GM23338 (cell line): ENCODE measurements around the gene DIDO1. TPM values are rescaled to one million over a fixed set of nuclear protein-coding genes. Genes with fewer than 3 reads are reported as not detected.

Experiments used
- ATAC-seq: fragments of 200-7000 bp; cut with Tn5 transposase; 3 replicates; pipeline ENCODE4 v1.9.1; 2020
- DNase-seq: peaks from one replicate; pipeline ENCODE4 v3.0.0-alpha.2; 2015; ENCODE audit warnings: low spot score
- H2AFZ ChIP-seq: fragments of 200-600 bp; sonication (generic); 2 replicates; pipeline ENCODE4 v1.8.0; 2016; ENCODE audit warnings: antibody characterized with exemption, mild to moderate bottlenecking, moderate library complexity
- H3F3A ChIP-seq: fragments of 200-600 bp; sonication (generic); replicated peaks from 2 replicates; pipeline ENCODE4 v1.8.0; 2017; ENCODE audit warnings: antibody characterized with exemption, mixed run types, low read depth
- H3K27ac ChIP-seq: fragments of 200-600 bp; sonication (generic); 2 replicates; pipeline ENCODE4 v1.6.1; 2016; ENCODE audit warnings: low read depth
- H3K27me3 ChIP-seq: fragments of 200-600 bp; sonication (generic); 2 replicates; pipeline ENCODE4 v1.8.0; 2016; ENCODE audit warnings: mild to moderate bottlenecking, mixed run types, moderate library complexity; ENCODE audit not compliant: insufficient read depth
- H3K36me3 ChIP-seq: fragments of 200-600 bp; sonication (generic); 2 replicates; pipeline ENCODE4 v1.8.0; 2016; ENCODE audit warnings: mild to moderate bottlenecking; ENCODE audit not compliant: insufficient read depth
- H3K4me1 ChIP-seq: fragments of 200-600 bp; sonication (generic); 2 replicates; pipeline ENCODE4 v1.8.0; 2016; ENCODE audit warnings: mild to moderate bottlenecking, moderate library complexity; ENCODE audit not compliant: insufficient read depth
- H3K4me2 ChIP-seq: fragments of 200-600 bp; sonication (generic); 2 replicates; pipeline ENCODE4 v1.7.1; 2017; ENCODE audit warnings: mixed run types
- H3K4me3 ChIP-seq: fragments of 200-600 bp; sonication (generic); 2 replicates; pipeline ENCODE4 v1.6.1; 2016; ENCODE audit warnings: mixed run types
- H3K79me2 ChIP-seq: fragments of 200-600 bp; sonication (generic); replicated peaks from 2 replicates; pipeline ENCODE4 v1.8.0; 2017; ENCODE audit warnings: mild to moderate bottlenecking; ENCODE audit not compliant: insufficient read depth
- H3K9me2 ChIP-seq: fragments of 200-600 bp; sonication (generic); 2 replicates; pipeline ENCODE4 v1.8.0; 2017; ENCODE audit not compliant: insufficient read depth
- H4K20me1 ChIP-seq: fragments of 200-600 bp; sonication (generic); replicated peaks from 2 replicates; pipeline ENCODE4 v1.8.0; 2017; ENCODE audit warnings: mild to moderate bottlenecking; ENCODE audit not compliant: insufficient read depth
- H3K27ac Mint-ChIP-seq: 2 replicates; pipeline ENCODE4 v1.8.0; 2020; ENCODE audit warnings: inconsistent platforms, mild to moderate bottlenecking, moderate library complexity, mixed read lengths
- H3K27me3 Mint-ChIP-seq: 3 replicates; pipeline ENCODE4 v1.8.0; 2022; ENCODE audit warnings: low read depth, mild to moderate bottlenecking, moderate library complexity, mixed read lengths, inconsistent platforms; ENCODE audit not compliant: insufficient read depth, poor library complexity
- H3K36me3 Mint-ChIP-seq: 3 replicates; pipeline ENCODE4 v1.8.0; 2021; ENCODE audit warnings: low read depth, mild to moderate bottlenecking, inconsistent platforms, moderate library complexity, mixed read lengths
- H3K4me1 Mint-ChIP-seq: 3 replicates; pipeline ENCODE4 v1.8.0; 2020; ENCODE audit warnings: mild to moderate bottlenecking, inconsistent platforms, mixed read lengths
- H3K4me3 Mint-ChIP-seq: 3 replicates; pipeline ENCODE4 v1.8.0; 2021; ENCODE audit warnings: moderate library complexity, mild to moderate bottlenecking, inconsistent platforms, mixed read lengths
- H3K9me3 Mint-ChIP-seq: 3 replicates; pipeline ENCODE4 v1.8.0; 2020; ENCODE audit warnings: moderate library complexity, mild to moderate bottlenecking, inconsistent platforms, mixed read lengths
- CREB1 ChIP-seq: fragments of 250-450 bp; sonication (Bioruptor Pico); IDR thresholded peaks from 2 replicates; pipeline ENCODE4 v1.5.0; 2020; ENCODE audit warnings: low read depth, mild to moderate bottlenecking, moderate library complexity
- EZH2 ChIP-seq: fragments of 200-600 bp; sonication (generic); IDR thresholded peaks from one replicate; pipeline ENCODE4 v1.8.0; 2017; ENCODE audit warnings: antibody characterized with exemption, mild to moderate bottlenecking, low read depth; ENCODE audit not compliant: unreplicated experiment
- EZH2phosphoT487 ChIP-seq: fragments of 200-600 bp; sonication (generic); IDR thresholded peaks from one replicate; pipeline ENCODE4 v1.8.1; 2018; ENCODE audit warnings: antibody characterized with exemption; ENCODE audit not compliant: unreplicated experiment
- JUNB ChIP-seq: IDR thresholded peaks from one replicate; pipeline ENCODE4 v1.6.1; 2016; ENCODE audit warnings: antibody characterized with exemption; ENCODE audit not compliant: unreplicated experiment
- NANOG ChIP-seq: IDR thresholded peaks from 2 replicates; pipeline ENCODE4 v1.6.1; 2016; ENCODE audit warnings: antibody characterized with exemption, borderline replicate concordance
- POLR2AphosphoS5 ChIP-seq: IDR thresholded peaks from 2 replicates; pipeline ENCODE4 v1.6.1; 2016; ENCODE audit warnings: antibody characterized with exemption, low read depth
- STAT1 ChIP-seq: IDR thresholded peaks from one replicate; pipeline ENCODE4 v1.6.1; 2016; ENCODE audit warnings: antibody characterized with exemption; ENCODE audit not compliant: unreplicated experiment
- ZNF114 ChIP-seq: fragments of 250-450 bp; sonication (Bioruptor Pico); IDR thresholded peaks from 2 replicates; pipeline ENCODE4 v1.5.0; 2020; ENCODE audit warnings: mild to moderate bottlenecking, moderate library complexity
- ZNF331 ChIP-seq: fragments of 250-450 bp; sonication (Bioruptor Pico); IDR thresholded peaks from 2 replicates; pipeline ENCODE4 v1.5.0; 2020; ENCODE audit warnings: low read depth, mild to moderate bottlenecking, moderate library complexity
- ZNF462 ChIP-seq: fragments of 250-450 bp; sonication (Bioruptor Pico); IDR thresholded peaks from 2 replicates; pipeline ENCODE4 v1.5.0; 2020; ENCODE audit warnings: mild to moderate bottlenecking, moderate library complexity
- polyA plus RNA-seq: library from polyadenylated mRNA; unstranded; fragments of >200 nt; fragmentation: Nextera tagmentation; extraction: Ambion mirVana; gene quantifications from 2 replicates; pipeline ENCODE4 v1.2.1, GENCODE V29; 2016
- total RNA-seq: library from RNA; depleted of rRNA; stranded (reverse); fragments of >200 nt; shearing (Covaris generic); gene quantifications from 2 replicates; pipeline ENCODE4 v1.2.3, GENCODE V29; 2014
- TF ChIP-seq, protein P1 (sequence below): IDR thresholded peaks from 2 replicates; pipeline ENCODE4 v1.6.1; 2016; ENCODE audit warnings: antibody characterized with exemption
- TF ChIP-seq, protein P2 (sequence below), 2 experiments: fragments of 200-600 bp in 1 of 2; sonication (generic) in 1 of 2; conservative IDR thresholded peaks; 2 replicates each; pipeline versions ENCODE4 v1.5.1 to v1.6.1; 2016 to 2017; ENCODE audit warnings: antibody characterized with exemption in 2 of 2, low read depth in 2 of 2, mild to moderate bottlenecking in 2 of 2, moderate library complexity in 1 of 2
- TF ChIP-seq, protein P3 (sequence below): IDR thresholded peaks from one replicate; pipeline ENCODE4 v1.6.1; 2018; ENCODE audit warnings: antibody characterized with exemption; ENCODE audit not compliant: unreplicated experiment

The DIDO1 gene
- total and polyA plus RNA-seq, 2 experiments from 2014 or later = 72.4 to 162 TPM

GRCh38 chr20:62908971-62909791, 17.1 kb downstream of the DIDO1 start:
- Histone ChIP-seq H3K27ac (peak overlapping the region; percentile 59), H3K27me3 (no peaks in the 10 kb centered on the region), H3K36me3 (peaks cover 87% of the 10 kb centered on the region), H3K4me3 (no peak overlapping the region), H4K20me1 (peaks cover 81% of the 10 kb centered on the region), H3K4me1 (peaks cover 14% of the 10 kb centered on the region), H3K9me2 (no peaks in the 10 kb centered on the region), H3K79me2 (peaks cover 95% of the 10 kb centered on the region), H3F3A (peaks cover 87% of the 10 kb centered on the region), H2AFZ (no peak overlapping the region), H3K4me2 (no peak overlapping the region)
- no peaks in the 10 kb centered on the region for H3K9me3 Mint-ChIP-seq
- H3K4me3 Mint-ChIP-seq = no peak overlapping the region
- peak overlapping the region; percentile 57 for H3K27ac Mint-ChIP-seq
- peaks cover 9% of the 10 kb centered on the region for H3K27me3 Mint-ChIP-seq
- DNase-seq (no peak), ATAC-seq (no peak)
- TF ChIP-seq CREB1 (CRISPR knock-in tag) (no peak), POLR2AphosphoS5 (no peak), ZNF114 (CRISPR knock-in tag) (no peak), EZH2phosphoT487 (no peak), ZNF462 (CRISPR knock-in tag) (no peak), STAT1 (no peak), ZNF331 (CRISPR knock-in tag) (no peak), JUNB (no peak), NANOG (no peak), EZH2 (no peak)
- TF ChIP-seq, protein P1, sequence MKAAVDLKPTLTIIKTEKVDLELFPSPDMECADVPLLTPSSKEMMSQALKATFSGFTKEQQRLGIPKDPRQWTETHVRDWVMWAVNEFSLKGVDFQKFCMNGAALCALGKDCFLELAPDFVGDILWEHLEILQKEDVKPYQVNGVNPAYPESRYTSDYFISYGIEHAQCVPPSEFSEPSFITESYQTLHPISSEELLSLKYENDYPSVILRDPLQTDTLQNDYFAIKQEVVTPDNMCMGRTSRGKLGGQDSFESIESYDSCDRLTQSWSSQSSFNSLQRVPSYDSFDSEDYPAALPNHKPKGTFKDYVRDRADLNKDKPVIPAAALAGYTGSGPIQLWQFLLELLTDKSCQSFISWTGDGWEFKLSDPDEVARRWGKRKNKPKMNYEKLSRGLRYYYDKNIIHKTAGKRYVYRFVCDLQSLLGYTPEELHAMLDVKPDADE = no peak
- TF ChIP-seq, protein P2, sequence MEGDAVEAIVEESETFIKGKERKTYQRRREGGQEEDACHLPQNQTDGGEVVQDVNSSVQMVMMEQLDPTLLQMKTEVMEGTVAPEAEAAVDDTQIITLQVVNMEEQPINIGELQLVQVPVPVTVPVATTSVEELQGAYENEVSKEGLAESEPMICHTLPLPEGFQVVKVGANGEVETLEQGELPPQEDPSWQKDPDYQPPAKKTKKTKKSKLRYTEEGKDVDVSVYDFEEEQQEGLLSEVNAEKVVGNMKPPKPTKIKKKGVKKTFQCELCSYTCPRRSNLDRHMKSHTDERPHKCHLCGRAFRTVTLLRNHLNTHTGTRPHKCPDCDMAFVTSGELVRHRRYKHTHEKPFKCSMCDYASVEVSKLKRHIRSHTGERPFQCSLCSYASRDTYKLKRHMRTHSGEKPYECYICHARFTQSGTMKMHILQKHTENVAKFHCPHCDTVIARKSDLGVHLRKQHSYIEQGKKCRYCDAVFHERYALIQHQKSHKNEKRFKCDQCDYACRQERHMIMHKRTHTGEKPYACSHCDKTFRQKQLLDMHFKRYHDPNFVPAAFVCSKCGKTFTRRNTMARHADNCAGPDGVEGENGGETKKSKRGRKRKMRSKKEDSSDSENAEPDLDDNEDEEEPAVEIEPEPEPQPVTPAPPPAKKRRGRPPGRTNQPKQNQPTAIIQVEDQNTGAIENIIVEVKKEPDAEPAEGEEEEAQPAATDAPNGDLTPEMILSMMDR (conservative IDR thresholded peaks at IDR 0.05; ENCODE audit: low read depth in 2 of 2) = no peak
- TF ChIP-seq, protein P3, sequence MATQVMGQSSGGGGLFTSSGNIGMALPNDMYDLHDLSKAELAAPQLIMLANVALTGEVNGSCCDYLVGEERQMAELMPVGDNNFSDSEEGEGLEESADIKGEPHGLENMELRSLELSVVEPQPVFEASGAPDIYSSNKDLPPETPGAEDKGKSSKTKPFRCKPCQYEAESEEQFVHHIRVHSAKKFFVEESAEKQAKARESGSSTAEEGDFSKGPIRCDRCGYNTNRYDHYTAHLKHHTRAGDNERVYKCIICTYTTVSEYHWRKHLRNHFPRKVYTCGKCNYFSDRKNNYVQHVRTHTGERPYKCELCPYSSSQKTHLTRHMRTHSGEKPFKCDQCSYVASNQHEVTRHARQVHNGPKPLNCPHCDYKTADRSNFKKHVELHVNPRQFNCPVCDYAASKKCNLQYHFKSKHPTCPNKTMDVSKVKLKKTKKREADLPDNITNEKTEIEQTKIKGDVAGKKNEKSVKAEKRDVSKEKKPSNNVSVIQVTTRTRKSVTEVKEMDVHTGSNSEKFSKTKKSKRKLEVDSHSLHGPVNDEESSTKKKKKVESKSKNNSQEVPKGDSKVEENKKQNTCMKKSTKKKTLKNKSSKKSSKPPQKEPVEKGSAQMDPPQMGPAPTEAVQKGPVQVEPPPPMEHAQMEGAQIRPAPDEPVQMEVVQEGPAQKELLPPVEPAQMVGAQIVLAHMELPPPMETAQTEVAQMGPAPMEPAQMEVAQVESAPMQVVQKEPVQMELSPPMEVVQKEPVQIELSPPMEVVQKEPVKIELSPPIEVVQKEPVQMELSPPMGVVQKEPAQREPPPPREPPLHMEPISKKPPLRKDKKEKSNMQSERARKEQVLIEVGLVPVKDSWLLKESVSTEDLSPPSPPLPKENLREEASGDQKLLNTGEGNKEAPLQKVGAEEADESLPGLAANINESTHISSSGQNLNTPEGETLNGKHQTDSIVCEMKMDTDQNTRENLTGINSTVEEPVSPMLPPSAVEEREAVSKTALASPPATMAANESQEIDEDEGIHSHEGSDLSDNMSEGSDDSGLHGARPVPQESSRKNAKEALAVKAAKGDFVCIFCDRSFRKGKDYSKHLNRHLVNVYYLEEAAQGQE = no peak
- H3K36me3 Mint-ChIP-seq = peaks cover 92% of the 10 kb centered on the region
- peaks cover 7% of the 10 kb centered on the region for H3K4me1 Mint-ChIP-seq
